Spleen (tissue), 11 donors: ENCODE data around the gene ZNF26. TPM values are rescaled to one million over a fixed set of nuclear protein-coding genes. Genes with fewer than 3 reads are reported as not detected.

Experiments used
- DNase-seq: peaks from one replicate; pipeline ENCODE4 v3.0.0-alpha.2; 2020
- H3K27ac ChIP-seq, 8 donors: fragments of 200-600 bp; sonication (generic) in 7 of 8; 1 replicate in 4 of 8; 2 replicates in 4 of 8; pipeline versions ENCODE4 v1.5.0 to v1.8.0; 2016 to 2021; ENCODE audit warnings: inconsistent platforms in 4 of 8, mild to moderate bottlenecking in 4 of 8, moderate library complexity in 1 of 8
- H3K27me3 ChIP-seq, 7 donors: fragments of 200-600 bp; sonication (generic) in 6 of 7; replicated peaks in 1 of 7; 1 replicate in 4 of 7; 2 replicates in 3 of 7; pipeline versions ENCODE4 v1.5.0 to v1.8.0; 2016 to 2021; ENCODE audit warnings: inconsistent platforms in 3 of 7, mild to moderate bottlenecking in 1 of 7
- H3K36me3 ChIP-seq, 6 donors: fragments of 200-600 bp; sonication (generic) in 5 of 6; 1 replicate in 4 of 6; 2 replicates in 2 of 6; pipeline versions ENCODE4 v1.5.0 to v1.8.0; 2016 to 2021; ENCODE audit warnings: inconsistent platforms in 2 of 6
- H3K4me1 ChIP-seq, 6 donors: fragments of 200-600 bp; sonication (generic) in 5 of 6; 1 replicate in 3 of 6; 2 replicates in 3 of 6; pipeline versions ENCODE4 v1.5.0 to v1.8.0; 2016 to 2021; ENCODE audit warnings: inconsistent platforms in 3 of 6
- H3K4me3 ChIP-seq, 8 donors: fragments of 200-600 bp; sonication (generic) in 7 of 8; 1 replicate in 4 of 8; 2 replicates in 4 of 8; pipeline versions ENCODE4 v1.5.0 to v1.8.0; 2016 to 2021; ENCODE audit warnings: inconsistent platforms in 4 of 8, mild to moderate bottlenecking in 4 of 8, moderate library complexity in 2 of 8
- H3K9me3 ChIP-seq, 8 donors: fragments of 200-600 bp; sonication (generic) in 7 of 8; 1 replicate in 4 of 8; 2 replicates in 4 of 8; pipeline versions ENCODE4 v1.5.0 to v1.8.0; 2016 to 2021; ENCODE audit warnings: inconsistent platforms in 4 of 8
- POLR2A ChIP-seq, 3 donors: fragments of 450-650 bp; IDR thresholded peaks; one replicate each; pipeline ENCODE4 v1.5.1; 2017; ENCODE audit warnings: antibody characterized with exemption in 3 of 3, mild to moderate bottlenecking in 1 of 3
- POLR2AphosphoS5 ChIP-seq, 3 donors: sonication (generic); formaldehyde crosslinking; IDR thresholded peaks; one replicate each; pipeline ENCODE4 v1.5.1; 2017; ENCODE audit warnings: antibody characterized with exemption in 3 of 3
- WGBS, 5 donors: extraction: QIAGEN DNeasy Blood & Tissue Kit in 3 of 5; methylation state at CpG; one replicate each; pipeline versions ENCODE4 v1.1.5 to v1.1.7; 2013 to 2018; 5-methylcytosine and 5-hydroxymethylcytosine counted together
- intact Hi-C: fragments of 100-400 bp; cut with DNase I; formaldehyde crosslinking; loops from one replicate; pipeline ENCODE4 v1.15.0; 2023; ENCODE audit warnings: low total_unique reads
- polyA plus RNA-seq, 3 donors: library from polyadenylated mRNA; stranded (reverse); fragments of 200-250 nt; gene quantifications; one replicate each; pipeline ENCODE4 v1.2.1, GENCODE V29; 2013
- total RNA-seq, 7 donors: library from RNA; depleted of rRNA in 3 of 7; stranded (reverse); fragments of >200 nt in 3 of 7; fragmentation: NEBNext Ultra II Directional in 4 of 7; extraction: Animal tissue kit (Norgen Biotek cat#: 25700) in 4 of 7; gene quantifications; one replicate each; pipeline versions ENCODE4 v1.1.0 to v1.2.1, GENCODE V29; 2016 to 2021
- TF ChIP-seq, protein P1 (sequence below), 11 experiments: fragments of 200-600 bp in 7 of 11; fragments of 450-650 bp in 4 of 11; sonication (generic) in 4 of 11; IDR thresholded peaks in 8 of 11; conservative IDR thresholded peaks in 3 of 11; 1 replicate in 7 of 11; 2 replicates in 4 of 11; pipeline versions ENCODE4 v1.4.0 to v1.8.0; 2016 to 2021; ENCODE audit warnings: antibody characterized with exemption in 11 of 11, inconsistent platforms in 4 of 11, mild to moderate bottlenecking in 1 of 11
- donor health status: healthy with polysubstance abuse.
- donor health status: DM: no; HTN: no; CAD: no; lungs with moderate emphysema.
- donor health status: DM: no; HTN: no; CAD: no.
- donor health status: Bipolar disorder and iron deficiency.
- donor health status: healthy.
- donor health status: DM: no; HTN: no; CAD: no.
- donor health status: DM: yes; HTN: yes; CAD: no.

ZNF26 gene
- total and polyA plus RNA-seq, 10 donors: 4.0 to 28.7 (median 17.9) TPM

DNA sequence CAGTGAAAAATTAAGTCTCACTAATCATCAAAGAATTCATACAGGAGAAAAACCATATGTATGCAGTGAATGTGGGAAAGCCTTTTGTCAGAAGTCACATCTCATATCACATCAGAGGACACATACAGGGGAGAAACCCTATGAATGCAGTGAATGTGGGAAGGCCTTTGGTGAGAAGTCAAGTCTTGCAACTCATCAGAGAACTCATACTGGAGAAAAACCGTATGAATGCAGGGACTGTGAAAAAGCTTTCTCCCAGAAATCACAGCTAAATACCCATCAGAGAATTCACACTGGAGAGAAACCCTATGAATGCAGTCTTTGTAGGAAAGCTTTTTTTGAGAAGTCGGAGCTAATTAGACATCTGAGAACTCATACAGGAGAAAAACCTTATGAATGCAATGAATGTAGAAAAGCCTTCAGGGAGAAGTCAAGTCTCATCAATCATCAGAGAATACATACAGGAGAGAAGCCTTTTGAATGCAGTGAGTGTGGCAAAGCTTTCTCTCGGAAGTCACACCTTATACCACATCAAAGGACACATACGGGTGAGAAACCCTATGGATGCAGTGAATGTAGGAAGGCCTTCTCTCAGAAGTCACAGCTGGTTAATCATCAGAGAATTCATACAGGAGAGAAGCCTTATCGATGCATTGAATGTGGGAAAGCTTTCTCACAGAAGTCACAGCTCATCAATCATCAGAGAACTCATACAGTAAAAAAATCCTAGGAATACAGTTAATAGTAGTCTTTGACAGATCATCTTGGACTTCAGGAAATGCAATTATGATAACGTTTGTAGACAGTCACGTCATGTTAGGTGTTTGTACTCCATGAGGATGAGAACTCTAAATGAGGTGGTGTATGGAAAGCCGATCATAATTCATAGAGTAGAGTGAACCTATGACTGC lies 72.3 kb downstream of the ZNF26 start:
- H3K27ac ChIP-seq: no peak overlapping the region
- H3K4me3 ChIP-seq: peak overlapping the region in 1 of 8 donors; percentile 1
- no peaks in the 10 kb centered on the region for H3K27me3 ChIP-seq
- H3K9me3 ChIP-seq: peaks cover 89 to 100% (median 100%) of the 10 kb centered on the region in 8 donors
- TF ChIP-seq POLR2AphosphoS5 (IDR thresholded peaks at IDR 0.05) (no peak), POLR2A (IDR thresholded peaks at IDR 0.05) (no peak)
- TF ChIP-seq, protein P1, sequence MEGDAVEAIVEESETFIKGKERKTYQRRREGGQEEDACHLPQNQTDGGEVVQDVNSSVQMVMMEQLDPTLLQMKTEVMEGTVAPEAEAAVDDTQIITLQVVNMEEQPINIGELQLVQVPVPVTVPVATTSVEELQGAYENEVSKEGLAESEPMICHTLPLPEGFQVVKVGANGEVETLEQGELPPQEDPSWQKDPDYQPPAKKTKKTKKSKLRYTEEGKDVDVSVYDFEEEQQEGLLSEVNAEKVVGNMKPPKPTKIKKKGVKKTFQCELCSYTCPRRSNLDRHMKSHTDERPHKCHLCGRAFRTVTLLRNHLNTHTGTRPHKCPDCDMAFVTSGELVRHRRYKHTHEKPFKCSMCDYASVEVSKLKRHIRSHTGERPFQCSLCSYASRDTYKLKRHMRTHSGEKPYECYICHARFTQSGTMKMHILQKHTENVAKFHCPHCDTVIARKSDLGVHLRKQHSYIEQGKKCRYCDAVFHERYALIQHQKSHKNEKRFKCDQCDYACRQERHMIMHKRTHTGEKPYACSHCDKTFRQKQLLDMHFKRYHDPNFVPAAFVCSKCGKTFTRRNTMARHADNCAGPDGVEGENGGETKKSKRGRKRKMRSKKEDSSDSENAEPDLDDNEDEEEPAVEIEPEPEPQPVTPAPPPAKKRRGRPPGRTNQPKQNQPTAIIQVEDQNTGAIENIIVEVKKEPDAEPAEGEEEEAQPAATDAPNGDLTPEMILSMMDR (IDR thresholded peaks at IDR 0.05 in 8 of 11, conservative IDR thresholded peaks at IDR 0.05 in 3 of 11): no peak
- intact Hi-C loops: no loop called here
- no peaks in the 10 kb centered on the region for H3K4me1 ChIP-seq
- no peak for DNase-seq
- 93 to 97% (median 95%) methylated on average over 8 of the region's 8 CpGs for WGBS, 5 donors
- H3K36me3 ChIP-seq: peaks cover 22 to 86% (median 47%) of the 10 kb centered on the region in 6 donors

DNA sequence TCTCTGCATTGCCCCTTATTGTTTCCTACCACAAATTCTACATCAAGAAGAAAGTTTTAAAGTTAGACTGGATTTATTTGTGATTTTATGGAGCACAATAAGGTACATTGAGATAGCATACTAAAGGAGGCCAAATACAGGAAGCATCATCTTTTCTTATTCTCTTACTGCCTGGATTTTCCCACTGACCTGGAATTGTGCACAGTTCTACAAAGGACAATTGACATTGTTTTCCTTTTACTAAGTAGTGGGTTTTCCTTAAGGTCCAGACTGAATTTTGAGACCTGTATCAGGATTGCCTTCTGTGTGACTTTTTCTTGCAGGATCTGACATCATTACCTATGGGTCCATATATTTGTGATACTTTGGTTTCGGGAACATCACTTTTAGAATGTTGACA lies 75.8 kb downstream of the ZNF26 start:
- Histone ChIP-seq H3K4me3 (no peak overlapping the region), H3K27me3 (no peaks in the 10 kb centered on the region), H3K9me3 (peaks cover 82 to 100% (median 100%) of the 10 kb centered on the region in 8 donors), H3K27ac (no peak overlapping the region), H3K4me1 (no peaks in the 10 kb centered on the region), H3K36me3 (peaks cover 5 to 59% (median 14%) of the 10 kb centered on the region in 6 donors)
- DNase-seq: no peak
- intact Hi-C loops: no loop called here
- TF ChIP-seq, protein P1 (IDR thresholded peaks at IDR 0.05 in 8 of 11, conservative IDR thresholded peaks at IDR 0.05 in 3 of 11): no peak
- TF ChIP-seq POLR2A (IDR thresholded peaks at IDR 0.05): no peak
- 91 to 100% (median 95%) methylated on average over 1 of the region's 1 CpG for WGBS, 5 donors

DNA sequence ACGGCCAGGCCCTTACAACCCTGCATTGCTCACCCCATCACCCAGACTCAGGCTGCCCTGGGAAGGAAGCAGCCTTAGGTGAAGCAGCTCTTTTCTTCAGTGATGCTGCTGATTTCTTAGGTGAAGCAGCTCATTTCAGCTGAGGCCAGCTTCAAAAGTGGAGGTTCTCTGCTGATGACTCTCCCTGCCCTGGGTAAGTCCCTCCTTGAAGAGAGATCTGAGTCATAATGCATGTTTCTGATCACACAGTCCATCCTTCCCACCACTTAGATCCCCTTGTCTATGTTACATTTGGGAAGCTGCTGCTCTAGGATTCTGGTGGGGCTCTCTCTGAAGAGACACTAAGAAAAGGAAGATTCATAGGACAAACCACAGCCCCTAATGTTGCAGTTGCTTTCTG lies 77.4 kb downstream of the ZNF26 start:
- Histone ChIP-seq H3K27ac (no peak overlapping the region), H3K27me3 (no peaks in the 10 kb centered on the region), H3K4me3 (peak overlapping the region in 1 of 8 donors; percentile 24), H3K4me1 (no peaks in the 10 kb centered on the region), H3K36me3 (peaks cover 0 to 43% (median under 1%) of the 10 kb centered on the region in 6 donors), H3K9me3 (peaks cover 68 to 100% (median 100%) of the 10 kb centered on the region in 8 donors)
- intact Hi-C loops: no loop called here
- 90 to 100% (median 95%) methylated on average over 1 of the region's 1 CpG for WGBS, 5 donors
- DNase-seq: no peak
- no peak for TF ChIP-seq POLR2AphosphoS5 (IDR thresholded peaks at IDR 0.05)
- TF ChIP-seq POLR2A (IDR thresholded peaks at IDR 0.05): no peak
- TF ChIP-seq, protein P1 (IDR thresholded peaks at IDR 0.05 in 8 of 11, conservative IDR thresholded peaks at IDR 0.05 in 3 of 11): no peak

DNA sequence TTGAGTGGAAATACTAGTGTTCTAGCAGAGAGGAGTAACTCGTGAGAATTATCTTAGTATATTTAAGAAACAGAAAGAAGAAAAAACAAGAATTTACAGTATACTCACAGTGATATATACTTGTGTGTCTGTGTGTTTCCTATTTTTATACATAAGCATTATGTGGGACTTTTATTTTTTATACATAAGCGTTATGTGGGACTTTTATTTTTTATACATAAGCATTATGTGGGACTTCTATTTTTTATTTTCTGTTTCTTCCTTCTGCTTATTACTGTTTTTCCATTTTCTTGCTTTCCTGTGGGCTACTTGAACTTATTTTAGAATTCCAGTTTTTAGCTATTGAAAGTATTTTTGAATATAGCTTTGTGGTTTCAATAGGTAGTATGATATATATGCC lies 87.7 kb downstream of the ZNF26 start:
- intact Hi-C loops: no loop called here
- 85 to 96% (median 91%) methylated on average over 2 of the region's 2 CpGs for WGBS, 5 donors
- no peaks in the 10 kb centered on the region for H3K27me3 ChIP-seq

More for the DNA sequence above, 87.7 kb downstream of the ZNF26 start:
- TF ChIP-seq POLR2A (IDR thresholded peaks at IDR 0.05): no peak
- TF ChIP-seq, protein P1 (IDR thresholded peaks at IDR 0.05 in 8 of 11, conservative IDR thresholded peaks at IDR 0.05 in 3 of 11): no peak
- TF ChIP-seq POLR2AphosphoS5 (IDR thresholded peaks at IDR 0.05): no peak
- H3K36me3 ChIP-seq: peaks cover 0 to 3% (median 0%) of the 10 kb centered on the region in 6 donors
- no peak overlapping the region for H3K4me3 ChIP-seq
- H3K27ac ChIP-seq: no peak overlapping the region
- H3K4me1 ChIP-seq: no peaks in the 10 kb centered on the region
- no peak for DNase-seq
- H3K9me3 ChIP-seq: peaks cover 61 to 100% (median 100%) of the 10 kb centered on the region in 8 donors
